Neural cell (in vitro differentiated cells): ENCODE data around the gene PAX8. TPM values are rescaled to one million over a fixed set of nuclear protein-coding genes. Genes with fewer than 3 reads are reported as not detected.

ENCODE experiments used
- H2AFZ ChIP-seq: fragments of 200-600, 300-800 bp; sonication (generic), shearing (Covaris generic); 2 replicates; pipeline ENCODE4 v1.6.0; 2014; ENCODE audit warnings: low read depth, mild to moderate bottlenecking, antibody characterized with exemption, low read length, moderate library complexity
- H3F3A ChIP-seq: fragments of 200-600 bp; shearing (Covaris generic); 2 replicates; pipeline ENCODE4 v1.6.1; 2016; ENCODE audit warnings: mild to moderate bottlenecking, moderate library complexity, mixed read lengths, antibody characterized with exemption, low read length; ENCODE audit not compliant: insufficient read depth, poor library complexity, severe bottlenecking
- H3K27ac ChIP-seq: fragments of 200-600, 300-800 bp; sonication (generic), shearing (Covaris generic); 2 replicates; pipeline ENCODE4 v1.5.1; 2014; ENCODE audit warnings: mild to moderate bottlenecking, low read length, moderate library complexity
- H3K27me3 ChIP-seq: fragments of 300-800, 200-600 bp; sonication (generic), shearing (Covaris generic); 2 replicates; pipeline ENCODE4 v1.6.0; 2014; ENCODE audit warnings: mild to moderate bottlenecking, low read depth, low read length, moderate library complexity; ENCODE audit not compliant: insufficient read depth
- H3K36me3 ChIP-seq: fragments of 300-800, 200-600 bp; sonication (generic), shearing (Covaris generic); 2 replicates; pipeline ENCODE4 v1.5.1; 2014; ENCODE audit warnings: mild to moderate bottlenecking, antibody characterized with exemption, low read length, moderate library complexity; ENCODE audit not compliant: insufficient read depth
- H3K4me2 ChIP-seq: fragments of 300-800, 200-600 bp; sonication (generic), shearing (Covaris generic); 2 replicates; pipeline ENCODE4 v1.6.0; 2014; ENCODE audit warnings: mild to moderate bottlenecking, low read length
- H3K4me3 ChIP-seq: fragments of 300-800, 200-600 bp; sonication (generic), shearing (Covaris generic); 2 replicates; pipeline ENCODE4 v1.5.1; 2014; ENCODE audit warnings: mild to moderate bottlenecking, low read length, moderate library complexity
- H3K79me2 ChIP-seq: fragments of 200-600 bp; shearing (Covaris generic); replicated peaks from 2 replicates; pipeline ENCODE4 v1.6.0; 2014; ENCODE audit warnings: mild to moderate bottlenecking, low read length, moderate library complexity; ENCODE audit not compliant: insufficient read depth
- H3K9ac ChIP-seq: fragments of 300-800, 200-600 bp; sonication (generic), shearing (Covaris generic); 2 replicates; pipeline ENCODE4 v1.6.1; 2016; ENCODE audit warnings: mild to moderate bottlenecking, low read length, mixed read lengths
- H3K9me2 ChIP-seq: fragments of 200-600 bp; shearing (Covaris generic); 2 replicates; pipeline ENCODE4 v1.6.1; 2016; ENCODE audit warnings: mild to moderate bottlenecking, low read length, mixed read lengths; ENCODE audit not compliant: insufficient read depth
- H3K9me3 ChIP-seq: fragments of 200-600, 300-800 bp; sonication (generic), shearing (Covaris generic); 2 replicates; pipeline ENCODE4 v1.6.1; 2016; ENCODE audit warnings: mild to moderate bottlenecking, mixed run types, low read length, moderate library complexity, mixed read lengths
- H4K20me1 ChIP-seq: fragments of 200-600 bp; shearing (Covaris generic); 2 replicates; pipeline ENCODE4 v1.6.1; 2016; ENCODE audit warnings: mild to moderate bottlenecking, mixed run types; ENCODE audit not compliant: insufficient read depth
- CTCF ChIP-seq: fragments of 450-650 bp; IDR thresholded peaks from 2 replicates; pipeline ENCODE4 v1.5.1; 2014; ENCODE audit warnings: antibody characterized with exemption, mild to moderate bottlenecking, moderate library complexity; ENCODE audit not compliant: poor library complexity, severe bottlenecking
- EP300 ChIP-seq: fragments of 450-650 bp; conservative IDR thresholded peaks from 2 replicates; pipeline ENCODE4 v1.6.1; 2014; ENCODE audit warnings: antibody characterized with exemption, mild to moderate bottlenecking, moderate library complexity; ENCODE audit not compliant: poor library complexity, severe bottlenecking
- EZH2 ChIP-seq: fragments of 200-600, 300-800 bp; shearing (Covaris generic), sonication (generic); IDR thresholded peaks from 2 replicates; pipeline ENCODE4 v1.6.1; 2014; ENCODE audit warnings: antibody characterized with exemption, low read length, borderline replicate concordance, mild to moderate bottlenecking; ENCODE audit not compliant: insufficient read depth, poor library complexity, severe bottlenecking
- MXI1 ChIP-seq: fragments of 450-650 bp; conservative IDR thresholded peaks from 2 replicates; pipeline ENCODE4 v1.6.1; 2014; ENCODE audit warnings: antibody characterized with exemption, mild to moderate bottlenecking; ENCODE audit not compliant: poor library complexity, severe bottlenecking
- POLR2AphosphoS5 ChIP-seq: IDR thresholded peaks from 2 replicates; pipeline ENCODE4 v1.6.1; 2012
- RAD21 ChIP-seq: fragments of 450-650 bp; conservative IDR thresholded peaks from 2 replicates; pipeline ENCODE4 v1.6.1; 2014; ENCODE audit warnings: antibody characterized with exemption, mild to moderate bottlenecking, moderate library complexity
- SMC3 ChIP-seq: fragments of 450-650 bp; conservative IDR thresholded peaks from 2 replicates; pipeline ENCODE4 v1.6.1; 2014; ENCODE audit warnings: antibody characterized with exemption, mild to moderate bottlenecking, moderate library complexity; ENCODE audit not compliant: poor library complexity
- TAF1 ChIP-seq: IDR thresholded peaks from 2 replicates; pipeline ENCODE4 v1.6.1; 2012; ENCODE audit warnings: low read depth
- polyA plus RNA-seq: library from polyadenylated mRNA; depleted of rRNA; stranded (reverse); fragments of >200 nt; gene quantifications from 2 replicates; pipeline ENCODE4 v1.2.3, GENCODE V29; 2014
- TF ChIP-seq, protein P1 (sequence below): IDR thresholded peaks from 2 replicates; pipeline ENCODE4 v1.6.1; 2012; ENCODE audit warnings: borderline replicate concordance

Gene PAX8
- polyA plus RNA-seq, 1 donor from 2014 or later, result not detected

- Histone ChIP-seq H3K79me2 (no peaks in the 10 kb centered on the region), H3K36me3 (no peaks in the 10 kb centered on the region), H4K20me1 (no peaks in the 10 kb centered on the region), H3F3A (no peaks in the 10 kb centered on the region), H3K9me2 (no peaks in the 10 kb centered on the region), H3K27ac (no peak overlapping the region), H3K4me3 (no peak overlapping the region), H2AFZ (no peak overlapping the region), H3K9me3 (no peaks in the 10 kb centered on the region), H3K4me2 (no peak overlapping the region), H3K27me3 (no peaks in the 10 kb centered on the region), H3K9ac (no peak overlapping the region)
- no peak for TF ChIP-seq EP300
- no peak for TF ChIP-seq RAD21
- no peak for TF ChIP-seq EZH2
- no peak for TF ChIP-seq TAF1
- TF ChIP-seq MXI1, result no peak
- TF ChIP-seq, protein P1, sequence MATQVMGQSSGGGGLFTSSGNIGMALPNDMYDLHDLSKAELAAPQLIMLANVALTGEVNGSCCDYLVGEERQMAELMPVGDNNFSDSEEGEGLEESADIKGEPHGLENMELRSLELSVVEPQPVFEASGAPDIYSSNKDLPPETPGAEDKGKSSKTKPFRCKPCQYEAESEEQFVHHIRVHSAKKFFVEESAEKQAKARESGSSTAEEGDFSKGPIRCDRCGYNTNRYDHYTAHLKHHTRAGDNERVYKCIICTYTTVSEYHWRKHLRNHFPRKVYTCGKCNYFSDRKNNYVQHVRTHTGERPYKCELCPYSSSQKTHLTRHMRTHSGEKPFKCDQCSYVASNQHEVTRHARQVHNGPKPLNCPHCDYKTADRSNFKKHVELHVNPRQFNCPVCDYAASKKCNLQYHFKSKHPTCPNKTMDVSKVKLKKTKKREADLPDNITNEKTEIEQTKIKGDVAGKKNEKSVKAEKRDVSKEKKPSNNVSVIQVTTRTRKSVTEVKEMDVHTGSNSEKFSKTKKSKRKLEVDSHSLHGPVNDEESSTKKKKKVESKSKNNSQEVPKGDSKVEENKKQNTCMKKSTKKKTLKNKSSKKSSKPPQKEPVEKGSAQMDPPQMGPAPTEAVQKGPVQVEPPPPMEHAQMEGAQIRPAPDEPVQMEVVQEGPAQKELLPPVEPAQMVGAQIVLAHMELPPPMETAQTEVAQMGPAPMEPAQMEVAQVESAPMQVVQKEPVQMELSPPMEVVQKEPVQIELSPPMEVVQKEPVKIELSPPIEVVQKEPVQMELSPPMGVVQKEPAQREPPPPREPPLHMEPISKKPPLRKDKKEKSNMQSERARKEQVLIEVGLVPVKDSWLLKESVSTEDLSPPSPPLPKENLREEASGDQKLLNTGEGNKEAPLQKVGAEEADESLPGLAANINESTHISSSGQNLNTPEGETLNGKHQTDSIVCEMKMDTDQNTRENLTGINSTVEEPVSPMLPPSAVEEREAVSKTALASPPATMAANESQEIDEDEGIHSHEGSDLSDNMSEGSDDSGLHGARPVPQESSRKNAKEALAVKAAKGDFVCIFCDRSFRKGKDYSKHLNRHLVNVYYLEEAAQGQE, result no peak
- TF ChIP-seq SMC3, result no peak
- TF ChIP-seq POLR2AphosphoS5, result no peak
- TF ChIP-seq CTCF, result no peak
Observed at GRCh38 chr2:113175042-113175628, 103.6 kb downstream of the PAX8 start.

DNA sequence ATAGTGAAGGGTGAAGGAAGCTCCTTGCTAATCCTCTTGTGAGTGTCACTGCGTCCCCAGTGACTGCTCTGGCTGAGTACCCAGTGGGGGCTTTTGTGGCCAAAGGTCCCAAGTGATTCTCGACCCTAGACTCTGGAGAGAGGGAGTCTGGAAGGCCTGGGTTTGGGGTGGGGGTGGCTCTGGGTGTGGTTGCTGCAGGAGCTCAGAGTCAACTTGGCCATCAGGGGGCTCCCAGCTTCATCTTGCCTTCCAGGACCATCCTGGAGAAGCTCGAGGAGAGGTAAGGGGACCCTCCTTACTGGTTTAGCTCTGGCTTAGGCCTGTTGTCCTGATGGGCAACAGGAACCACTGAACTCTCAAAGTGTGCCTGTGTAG, 104.4 kb downstream of the PAX8 start:
- H2AFZ ChIP-seq, result no peak overlapping the region
- H3K27me3 ChIP-seq, result no peaks in the 10 kb centered on the region
- no peaks in the 10 kb centered on the region for H3F3A ChIP-seq
- no peaks in the 10 kb centered on the region for H3K36me3 ChIP-seq
- H3K9ac ChIP-seq, result no peak overlapping the region
- H3K4me2 ChIP-seq, result no peak overlapping the region
- no peak overlapping the region for H3K4me3 ChIP-seq
- no peaks in the 10 kb centered on the region for H3K9me2 ChIP-seq
- H3K27ac ChIP-seq, result no peak overlapping the region
- H3K9me3 ChIP-seq, result no peaks in the 10 kb centered on the region
- H4K20me1 ChIP-seq, result no peaks in the 10 kb centered on the region
- TF ChIP-seq POLR2AphosphoS5 (no peak), CTCF (no peak), EP300 (no peak), RAD21 (no peak)
- TF ChIP-seq, protein P1, result no peak
- H3K79me2 ChIP-seq, result no peaks in the 10 kb centered on the region
